H1 (cell line): Measurements from ENCODE around the gene DCAF16. TPM values are rescaled to one million over a fixed set of nuclear protein-coding genes. Genes with fewer than 3 reads are reported as not detected.
A peak's percentile ranks its signal among the peaks of the same experiment; 100 is the strongest.

Experiments used
- CTCF ChIA-PET: fragments of 300-600 bp; sonication (Branson Sonifier 250); formaldehyde crosslinking; loops from one replicate; lab custom pipeline; 2021; ENCODE audit not compliant: partially characterized antibody; lab: Charles Lee
- POLR2A ChIA-PET: fragments of 300-600 bp; sonication (Branson Sonifier 250); formaldehyde crosslinking; loops from one replicate; lab custom pipeline; 2021; ENCODE audit warnings: inconsistent platforms; ENCODE audit not compliant: partially characterized antibody; lab: Charles Lee
- DNase-seq, 2 experiments: peaks; one replicate each; pipeline versions ENCODE4 v3.0.0 to v3.0.0-alpha.2; 2010 to 2022; ENCODE audit warnings: low spot score in 2 of 2, low read depth in 1 of 2, mixed read lengths in 1 of 2
- FAIRE-seq: peaks from 2 replicates; lab custom pipeline; 2011; peaks lifted over from hg19 to GRCh38; lab: Jason Lieb, UNC
- H2AFZ ChIP-seq: 2 replicates; pipeline ENCODE4 v1.8.1; 2012; ENCODE audit warnings: low read length, inconsistent platforms
- H2AK5ac ChIP-seq: 2 replicates; pipeline ENCODE4 v1.6.1; 2013; ENCODE audit warnings: low read depth, low read length
- H2BK120ac ChIP-seq: replicated peaks from 2 replicates; pipeline ENCODE3; 2013; ENCODE audit warnings: low read depth, low read length, inconsistent platforms
- H2BK12ac ChIP-seq: 2 replicates; pipeline ENCODE4 v1.6.1; 2013; ENCODE audit warnings: low read depth, low read length
- H2BK15ac ChIP-seq: 2 replicates; pipeline ENCODE4 v1.6.1; 2013; ENCODE audit warnings: low read length
- H2BK20ac ChIP-seq: 2 replicates; pipeline ENCODE4 v1.6.1; 2013; ENCODE audit warnings: low read length
- H2BK5ac ChIP-seq: 2 replicates; pipeline ENCODE4 v1.6.1; 2013; ENCODE audit warnings: low read depth, low read length
- H3K14ac ChIP-seq: 2 replicates; pipeline ENCODE4 v1.6.1; 2013; ENCODE audit warnings: inconsistent platforms; ENCODE audit not compliant: insufficient read length
- H3K18ac ChIP-seq: 2 replicates; pipeline ENCODE4 v1.6.1; 2013; ENCODE audit warnings: low read length; ENCODE audit errors: extremely low read depth
- H3K23ac ChIP-seq: 2 replicates; pipeline ENCODE4 v1.6.1; 2013; ENCODE audit warnings: inconsistent platforms; ENCODE audit not compliant: insufficient read length
- H3K23me2 ChIP-seq: 2 replicates; pipeline ENCODE4 v1.6.1; 2013; ENCODE audit warnings: low read depth, low read length
- H3K27ac ChIP-seq: 2 replicates; pipeline ENCODE4 v1.6.1; 2011; ENCODE audit warnings: low read depth, low read length, inconsistent platforms
- H3K27me3 ChIP-seq, 4 experiments: replicated peaks in 1 of 4; 1 replicate in 1 of 4; 2 replicates in 3 of 4; pipeline versions ENCODE4 v1.6.1 to v1.8.1; 2011 to 2013; ENCODE audit warnings: low read length in 3 of 4, mild to moderate bottlenecking in 3 of 4, inconsistent platforms in 2 of 4, mixed read lengths in 2 of 4, moderate library complexity in 1 of 4; ENCODE audit not compliant: control insufficient read depth in 3 of 4, insufficient read depth in 3 of 4; ENCODE audit errors: extremely low read depth in 1 of 4
- H3K36me3 ChIP-seq, 4 experiments: 2 replicates each; pipeline versions ENCODE4 v1.6.1 to v1.8.1; 2011 to 2013; ENCODE audit warnings: mild to moderate bottlenecking in 4 of 4, low read length in 3 of 4, moderate library complexity in 2 of 4, control low read depth in 1 of 4, inconsistent platforms in 1 of 4; ENCODE audit not compliant: insufficient read depth in 4 of 4, control insufficient read depth in 2 of 4
- H3K4ac ChIP-seq: replicated peaks from 2 replicates; pipeline ENCODE3; 2013; ENCODE audit warnings: low read length, low read depth, mixed read lengths, inconsistent platforms; ENCODE audit not compliant: insufficient read length
- H3K4me1 ChIP-seq, 4 experiments: replicated peaks in 1 of 4; 1 replicate in 1 of 4; 2 replicates in 3 of 4; pipeline versions ENCODE4 v1.6.1 to v1.8.1; 2011 to 2013; ENCODE audit warnings: low read length in 3 of 4, inconsistent platforms in 2 of 4, mixed read lengths in 1 of 4; ENCODE audit not compliant: insufficient read depth in 4 of 4, control insufficient read depth in 3 of 4
- H3K4me2 ChIP-seq, 2 experiments: 2 replicates each; pipeline versions ENCODE4 v1.6.1 to v1.8.1; 2011 to 2013; ENCODE audit warnings: low read depth in 2 of 2, low read length in 2 of 2, control low read depth in 1 of 2, inconsistent platforms in 1 of 2, mild to moderate bottlenecking in 1 of 2; ENCODE audit not compliant: insufficient read depth in 1 of 2
- H3K4me3 ChIP-seq, 4 experiments: fragments of 200-600, 300-600 bp in 1 of 4; sonication (generic), shearing (Covaris generic), sonication (Bioruptor Twin) in 1 of 4; 2 replicates each; pipeline versions ENCODE4 v1.5.1 to v1.8.1; 2011 to 2016; ENCODE audit warnings: low read length in 4 of 4, low read depth in 3 of 4, control low read depth in 2 of 4, inconsistent platforms in 2 of 4, mild to moderate bottlenecking in 2 of 4, mixed read lengths in 1 of 4, moderate library complexity in 1 of 4; ENCODE audit not compliant: insufficient read depth in 2 of 4; ENCODE audit errors: extremely low read depth in 1 of 4
- H3K56ac ChIP-seq: replicated peaks from 2 replicates; pipeline ENCODE3; 2013; ENCODE audit warnings: low read depth, mild to moderate bottlenecking, mixed read lengths, low read length, inconsistent platforms; ENCODE audit not compliant: insufficient read length
- H3K79me1 ChIP-seq: 2 replicates; pipeline ENCODE4 v1.6.1; 2013; ENCODE audit warnings: low read depth, low read length, control low read depth
- H3K79me2 ChIP-seq, 2 experiments: 2 replicates each; pipeline versions ENCODE4 v1.6.1 to v1.8.1; 2012 to 2013; ENCODE audit warnings: low read length in 2 of 2, mild to moderate bottlenecking in 2 of 2, inconsistent platforms in 1 of 2; ENCODE audit not compliant: insufficient read depth in 2 of 2, control insufficient read depth in 1 of 2
- H3K9ac ChIP-seq, 4 experiments: replicated peaks in 1 of 4; 1 replicate in 1 of 4; 2 replicates in 3 of 4; pipeline versions ENCODE4 v1.6.1 to v1.8.1; 2011 to 2013; ENCODE audit warnings: low read depth in 3 of 4, low read length in 3 of 4, control low read depth in 2 of 4, mild to moderate bottlenecking in 2 of 4, moderate library complexity in 2 of 4, inconsistent platforms in 1 of 4; ENCODE audit errors: extremely low read depth in 1 of 4
- H3K9me3 ChIP-seq, 2 experiments: 2 replicates each; pipeline versions ENCODE4 v1.6.1 to v1.8.1; 2012 to 2013; ENCODE audit warnings: mild to moderate bottlenecking in 2 of 2, moderate library complexity in 2 of 2, control low read depth in 1 of 2, inconsistent platforms in 1 of 2, low read depth in 1 of 2, low read length in 1 of 2, mixed read lengths in 1 of 2; ENCODE audit not compliant: insufficient read depth in 2 of 2
- H4K20me1 ChIP-seq, 2 experiments: replicated peaks in 1 of 2; 2 replicates each; pipeline versions ENCODE3 to v1.8.1; 2011 to 2013; ENCODE audit warnings: inconsistent platforms in 2 of 2, low read length in 2 of 2, mild to moderate bottlenecking in 1 of 2; ENCODE audit not compliant: insufficient read depth in 2 of 2, control insufficient read depth in 1 of 2
- H4K5ac ChIP-seq: 2 replicates; pipeline ENCODE4 v1.6.1; 2013; ENCODE audit warnings: low read length, low read depth, mixed read lengths, inconsistent platforms; ENCODE audit not compliant: insufficient read length
- H4K8ac ChIP-seq: 2 replicates; pipeline ENCODE4 v1.8.0; 2013; ENCODE audit warnings: mild to moderate bottlenecking, moderate library complexity, low read length, inconsistent platforms; ENCODE audit not compliant: insufficient read depth; ENCODE audit errors: extremely low read depth
- H4K91ac ChIP-seq: replicated peaks from 2 replicates; pipeline ENCODE3; 2013; ENCODE audit warnings: low read length, mixed read lengths, inconsistent platforms; ENCODE audit not compliant: insufficient read length
- BRCA1 ChIP-seq: IDR thresholded peaks from 2 replicates; pipeline ENCODE4 v1.6.1; 2012; ENCODE audit warnings: low read depth, low read length, improper control_type of control experiment
- CBX5 ChIP-seq: fragments of 300-800, 300-1000 bp; sonication (generic); IDR thresholded peaks from 2 replicates; pipeline ENCODE4 v1.7.1; 2016; ENCODE audit warnings: antibody characterized with exemption, low read length, low read depth
- EZH2 ChIP-seq: fragments of 200-600 bp; sonication (generic); IDR thresholded peaks from 2 replicates; pipeline ENCODE4 v1.7.1; 2012; ENCODE audit warnings: low read depth, mild to moderate bottlenecking, moderate library complexity, low read length, inconsistent platforms; ENCODE audit not compliant: severe bottlenecking
- FOSL1 ChIP-seq: IDR thresholded peaks from 2 replicates; pipeline ENCODE4 v1.6.1; 2011; ENCODE audit warnings: mild to moderate bottlenecking, low read depth, low read length, moderate library complexity; ENCODE audit not compliant: insufficient read depth
- GTF2F1 ChIP-seq: IDR thresholded peaks from 2 replicates; pipeline ENCODE4 v1.6.1; 2012; ENCODE audit warnings: low read depth, low read length, improper control_type of control experiment, borderline replicate concordance
- PHF8 ChIP-seq: fragments of 200-600 bp; sonication (generic); conservative IDR thresholded peaks from 2 replicates; pipeline ENCODE4 v1.7.1; 2012; ENCODE audit warnings: low read depth, mild to moderate bottlenecking, inconsistent platforms, low read length, moderate library complexity
- SIRT6 ChIP-seq: IDR thresholded peaks from one replicate; pipeline ENCODE4 v1.7.1; 2012; ENCODE audit warnings: low read length, inconsistent platforms
- SP2 ChIP-seq: IDR thresholded peaks from 2 replicates; pipeline ENCODE4 v1.6.1; 2012; ENCODE audit warnings: mild to moderate bottlenecking, low read length, inconsistent platforms
- TAF1 ChIP-seq: IDR thresholded peaks from 2 replicates; pipeline ENCODE4 v1.6.1; 2011; ENCODE audit warnings: mild to moderate bottlenecking, low read depth, low read length
- TCF12 ChIP-seq: IDR thresholded peaks from 2 replicates; pipeline ENCODE4 v1.6.1; 2011; ENCODE audit warnings: low read depth, mild to moderate bottlenecking, low read length
- ZNF274 ChIP-seq: IDR thresholded peaks from 2 replicates; pipeline ENCODE4 v1.7.0; 2012; ENCODE audit warnings: low read length, borderline replicate concordance; ENCODE audit errors: extremely low read depth
- WGBS, 2 experiments: shearing (Covaris generic) in 1 of 2; methylation state at CpG; one replicate each; pipeline versions ENCODE4 v1.1.6 to v1.1.7; 2013 to 2015; ENCODE audit warnings: low lambda C conversion rate in 2 of 2, mixed read lengths in 2 of 2, inconsistent platforms in 1 of 2, low coverage in 1 of 2, missing lambda C conversion rate in 1 of 2; ENCODE audit not compliant: insufficient replicate concordance in 2 of 2, insufficient coverage in 1 of 2, insufficient read length in 1 of 2; ENCODE audit errors: extremely low coverage in 1 of 2, missing lambda C conversion rate in 1 of 2; 5-methylcytosine and 5-hydroxymethylcytosine counted together
- polyA plus RNA-seq, 7 experiments: library from polyadenylated mRNA; depleted of rRNA in 3 of 7; stranded (reverse) in 5 of 7; unstranded in 2 of 7; fragments of >200 nt in 5 of 7; fragments of 200-250 nt in 2 of 7; gene quantifications; 1 replicate in 5 of 7; 2 replicates in 1 of 7; 4 replicates in 1 of 7; pipeline versions ENCODE4 v1.2.1 to v1.2.3, GENCODE V29; 2011 to 2013; ENCODE audit warnings: missing spikeins in 2 of 7, mixed read lengths in 2 of 7
- total RNA-seq: library from RNA; stranded (reverse); fragmentation: NEBNext Ultra II Directional; extraction: Animal tissue kit (Norgen Biotek cat#: 25700); gene quantifications from 2 replicates; pipeline ENCODE4 v1.2.1, GENCODE V29; 2021
- TF ChIP-seq, protein P1 (sequence below): IDR thresholded peaks from 2 replicates; pipeline ENCODE4 v1.6.1; 2011; ENCODE audit warnings: low read depth, mild to moderate bottlenecking, low read length; ENCODE audit not compliant: insufficient read depth

DCAF16 gene
- total and polyA plus RNA-seq, 2 of the 8 experiments (the other 6 are each of a cell fraction or from before 2014, with no cell fraction given), result 26.5 to 55.7 TPM

DNA sequence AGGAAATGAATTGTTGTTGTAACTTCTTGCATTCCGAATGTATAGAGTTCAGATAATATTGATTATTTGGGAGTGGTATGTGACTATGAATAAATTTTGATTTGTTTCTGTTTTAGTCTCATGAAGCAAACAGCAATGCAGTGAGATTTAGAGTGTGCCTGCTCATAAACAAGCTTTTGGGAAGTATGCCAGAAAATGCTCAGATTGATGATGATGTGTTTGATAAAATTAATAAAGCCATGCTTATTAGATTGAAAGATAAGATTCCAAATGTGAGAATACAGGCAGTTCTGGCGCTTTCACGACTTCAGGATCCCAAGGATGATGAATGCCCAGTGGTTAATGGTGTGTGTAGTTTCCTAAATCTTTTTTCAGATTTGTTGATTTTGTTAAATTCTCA, 2.2 kb upstream of the DCAF16 start:
- H3K27ac ChIP-seq, result no peak overlapping the region
- H2AFZ ChIP-seq, result no peak overlapping the region
- no peak overlapping the region for H4K91ac ChIP-seq
- no peak overlapping the region for H2AK5ac ChIP-seq
- H2BK15ac ChIP-seq, result no peak overlapping the region
- H3K9me3 ChIP-seq, result no peaks in the 10 kb centered on the region
- H3K27me3 ChIP-seq, result no peaks in the 10 kb centered on the region
- peaks cover 7 to 88% of the 10 kb centered on the region in 2 experiments; a peak in 3 of 4 replicates for H3K79me2 ChIP-seq
- no peak overlapping the region for H3K14ac ChIP-seq
- H4K5ac ChIP-seq, result no peak overlapping the region
- H3K23ac ChIP-seq, result no peak overlapping the region
- H3K4me1 ChIP-seq, result peaks cover 0 to 5% (median under 1%) of the 10 kb centered on the region in 4 experiments; a peak in 2 of 7 replicates
- ChIA-PET POLR2A (no interaction called here), CTCF (no interaction called here)
- H4K8ac ChIP-seq, result no peak overlapping the region
- peaks cover 3% of the 10 kb centered on the region; the same call in 1 of the 2 replicates for H3K23me2 ChIP-seq
- no peak overlapping the region for H2BK120ac ChIP-seq
- H3K56ac ChIP-seq, result no peak overlapping the region
- peaks cover 0 to 39% (median 14%) of the 10 kb centered on the region in 4 experiments; a peak in 6 of 8 replicates for H3K36me3 ChIP-seq
- H2BK20ac ChIP-seq, result no peak overlapping the region
- H2BK12ac ChIP-seq, result no peak overlapping the region
- H3K4me2 ChIP-seq, result peak overlapping the region; percentile 71 to 73
- H3K4ac ChIP-seq, result no peak overlapping the region
- no peak for FAIRE-seq
- H2BK5ac ChIP-seq, result no peak overlapping the region
- H3K18ac ChIP-seq, result no peak overlapping the region
- H3K79me1 ChIP-seq, result no peaks in the 10 kb centered on the region
- no peak overlapping the region; a peak in 2 of 7 replicates for H3K9ac ChIP-seq
- 93% methylated on average over 3 of the region's 3 CpGs; no CpG with 5 or more reads in 1 of the 2 experiments for WGBS, 2 experiments
- DNase-seq, result no peak
- H3K4me3 ChIP-seq, result peak overlapping the region in 3 of 4 experiments; percentile 5 to 97 (median 18); a peak in 4 of 8 replicates
- H4K20me1 ChIP-seq, result peaks cover 6 to 7% of the 10 kb centered on the region in 2 experiments
- TF ChIP-seq CBX5 (no peak), SP2 (no peak), FOSL1 (no peak), EZH2 (no peak), TAF1 (no peak), SIRT6 (no peak), PHF8 (no peak), GTF2F1 (no peak), BRCA1 (no peak), TCF12 (no peak), ZNF274 (no peak)
- TF ChIP-seq, protein P1, sequence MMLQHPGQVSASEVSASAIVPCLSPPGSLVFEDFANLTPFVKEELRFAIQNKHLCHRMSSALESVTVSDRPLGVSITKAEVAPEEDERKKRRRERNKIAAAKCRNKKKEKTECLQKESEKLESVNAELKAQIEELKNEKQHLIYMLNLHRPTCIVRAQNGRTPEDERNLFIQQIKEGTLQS, result no peak
